GM13976 (cell line): ENCODE results near the gene CCNE1.
A peak's percentile ranks its signal among the peaks of the same experiment; 100 is the strongest.
"Not testable (repeated sequence)": the region's sequence is repeated elsewhere in the genome, so short reads cannot be mapped to it uniquely, and the experiment has no call there.

Experiments
- DNase-seq: peaks from one replicate; pipeline ENCODE4 v3.0.0; 2012; ENCODE audit warnings: low spot score
- in situ Hi-C: fragments of 300-500 bp; cut with MboI; formaldehyde crosslinking; loops from one replicate; pipeline ENCODE4 v1.12.0; 2022; ENCODE audit warnings: low sequenced_read_pairs, mixed read lengths, inconsistent platforms; ENCODE audit not compliant: unreplicated experiment
- TF ChIP-seq, protein P1 (sequence below): IDR thresholded peaks from 2 replicates; pipeline ENCODE4 v1.5.1; 2012; ENCODE audit warnings: borderline replicate concordance, mild to moderate bottlenecking; ENCODE audit not compliant: insufficient read depth; ENCODE audit errors: extremely low read depth, missing control alignments, control extremely low read depth

Gene CCNE1

DNA sequence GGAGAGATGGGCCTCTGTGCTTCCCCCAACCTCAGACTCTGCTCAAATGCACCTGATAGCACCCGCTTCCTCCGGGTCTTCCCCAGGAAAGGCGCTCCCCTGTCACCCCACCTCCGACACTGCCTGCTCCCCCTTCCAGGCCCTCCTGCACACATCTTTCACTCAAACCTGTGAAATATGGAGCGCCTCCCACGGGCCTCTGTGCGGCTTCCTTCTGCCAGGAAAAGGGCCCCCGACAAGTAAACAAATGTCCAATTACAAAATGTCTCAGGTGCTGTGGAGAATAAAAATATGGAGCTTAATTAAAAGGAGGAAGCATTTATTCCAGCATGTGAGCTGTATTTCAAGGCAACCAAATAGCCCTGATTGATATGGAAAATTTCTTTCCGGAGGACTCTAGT, 15.6 kb upstream of the CCNE1 start:
- TF ChIP-seq, protein P1, sequence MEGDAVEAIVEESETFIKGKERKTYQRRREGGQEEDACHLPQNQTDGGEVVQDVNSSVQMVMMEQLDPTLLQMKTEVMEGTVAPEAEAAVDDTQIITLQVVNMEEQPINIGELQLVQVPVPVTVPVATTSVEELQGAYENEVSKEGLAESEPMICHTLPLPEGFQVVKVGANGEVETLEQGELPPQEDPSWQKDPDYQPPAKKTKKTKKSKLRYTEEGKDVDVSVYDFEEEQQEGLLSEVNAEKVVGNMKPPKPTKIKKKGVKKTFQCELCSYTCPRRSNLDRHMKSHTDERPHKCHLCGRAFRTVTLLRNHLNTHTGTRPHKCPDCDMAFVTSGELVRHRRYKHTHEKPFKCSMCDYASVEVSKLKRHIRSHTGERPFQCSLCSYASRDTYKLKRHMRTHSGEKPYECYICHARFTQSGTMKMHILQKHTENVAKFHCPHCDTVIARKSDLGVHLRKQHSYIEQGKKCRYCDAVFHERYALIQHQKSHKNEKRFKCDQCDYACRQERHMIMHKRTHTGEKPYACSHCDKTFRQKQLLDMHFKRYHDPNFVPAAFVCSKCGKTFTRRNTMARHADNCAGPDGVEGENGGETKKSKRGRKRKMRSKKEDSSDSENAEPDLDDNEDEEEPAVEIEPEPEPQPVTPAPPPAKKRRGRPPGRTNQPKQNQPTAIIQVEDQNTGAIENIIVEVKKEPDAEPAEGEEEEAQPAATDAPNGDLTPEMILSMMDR = no peak
- DNase-seq = no peak
- in situ Hi-C loops = no loop called here

DNA sequence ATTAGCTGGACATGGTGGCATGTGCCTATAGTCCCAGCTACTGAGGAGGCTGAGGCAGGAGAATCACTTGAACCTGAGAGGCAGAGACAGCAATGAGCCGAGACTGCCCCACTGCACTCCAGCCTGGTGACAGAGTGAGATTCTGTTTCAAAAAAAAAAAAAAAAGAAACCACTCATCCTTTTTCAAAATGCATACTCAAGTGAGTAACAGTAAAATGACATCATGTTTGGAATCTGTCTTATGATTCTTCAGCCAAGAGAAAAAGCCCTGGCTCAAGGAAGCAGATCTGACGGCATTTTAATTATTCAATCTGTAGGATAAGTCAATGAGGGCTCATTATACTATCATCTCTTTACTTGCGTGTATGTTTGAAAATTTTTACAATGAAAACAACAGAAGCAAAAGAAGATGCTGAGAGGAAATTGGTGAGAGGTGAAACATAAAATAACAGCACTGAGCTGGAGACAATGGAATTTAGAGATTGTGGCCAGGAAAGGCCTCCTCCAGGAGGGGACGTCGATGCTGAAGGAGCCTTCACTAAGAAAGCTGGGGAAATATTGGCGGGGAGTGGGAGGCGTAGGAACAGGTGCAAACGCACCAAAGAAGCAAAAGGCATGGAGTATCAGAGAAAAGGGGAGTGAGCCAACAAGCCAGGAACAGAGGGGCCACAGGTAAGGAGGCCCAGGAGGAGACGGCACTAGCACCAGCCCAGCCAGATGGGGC, 12.9 kb upstream of the CCNE1 start:
- no peak for DNase-seq
- TF ChIP-seq, protein P1 = no peak
- in situ Hi-C loops = no loop called here

DNA sequence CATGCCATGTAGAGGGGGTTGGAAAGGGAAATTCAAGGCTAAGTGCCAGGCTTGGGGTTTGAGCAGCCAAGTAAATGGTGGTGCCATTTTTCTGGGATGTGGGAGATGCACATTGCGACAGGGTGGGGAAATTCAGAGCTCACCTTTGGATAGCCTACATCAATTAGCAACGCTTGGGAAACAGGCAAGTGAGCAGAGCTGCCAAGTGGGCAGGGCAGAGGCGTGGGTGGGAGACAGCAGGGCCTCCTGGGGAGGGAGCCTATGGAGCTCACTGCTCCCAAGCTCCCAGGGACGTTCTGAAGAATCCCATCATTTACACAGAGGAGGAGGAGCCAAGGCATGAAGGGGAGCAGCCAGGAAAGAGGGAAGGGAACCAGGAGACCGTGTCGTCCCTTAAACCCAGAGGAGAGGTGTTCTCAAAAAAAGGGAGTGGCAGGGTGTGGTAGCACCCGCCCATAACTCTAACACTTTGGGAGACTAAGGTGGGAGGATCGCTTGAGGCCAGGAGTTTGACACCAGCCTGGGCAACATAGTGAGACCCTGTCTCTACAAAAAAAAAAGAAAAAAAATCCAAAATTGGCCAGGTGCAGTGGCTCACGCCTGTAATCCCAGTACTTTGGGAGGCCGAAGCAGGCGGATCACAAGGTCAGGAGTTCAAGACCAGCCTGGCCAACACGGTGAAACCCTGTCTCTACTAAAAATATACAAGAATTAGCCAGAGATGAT, 11.5 kb upstream of the CCNE1 start:
- no peak for DNase-seq
- in situ Hi-C loops = no loop called here
- TF ChIP-seq, protein P1 = no peak

DNA sequence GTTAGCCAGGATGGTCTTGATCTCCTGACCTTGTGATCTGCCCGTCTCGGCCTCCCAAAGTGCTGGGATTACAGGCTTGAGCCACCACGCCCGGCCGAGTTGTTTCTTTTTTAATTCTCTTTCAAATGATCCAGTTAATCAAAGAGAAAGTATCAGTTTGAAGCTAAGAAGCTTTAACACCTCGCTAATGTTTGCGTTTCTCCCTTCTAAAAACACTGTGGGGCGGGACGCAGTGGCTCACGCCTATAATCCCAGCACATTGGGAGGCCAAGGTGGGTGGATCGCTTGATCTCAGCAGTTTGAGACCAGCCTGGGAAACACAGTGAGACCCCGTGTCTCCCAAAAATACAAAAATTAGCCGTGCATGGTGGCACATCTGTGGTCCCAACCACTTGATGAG, 7.8 kb upstream of the CCNE1 start:
- in situ Hi-C loops, DNase-seq: not testable (repeated sequence)

DNA sequence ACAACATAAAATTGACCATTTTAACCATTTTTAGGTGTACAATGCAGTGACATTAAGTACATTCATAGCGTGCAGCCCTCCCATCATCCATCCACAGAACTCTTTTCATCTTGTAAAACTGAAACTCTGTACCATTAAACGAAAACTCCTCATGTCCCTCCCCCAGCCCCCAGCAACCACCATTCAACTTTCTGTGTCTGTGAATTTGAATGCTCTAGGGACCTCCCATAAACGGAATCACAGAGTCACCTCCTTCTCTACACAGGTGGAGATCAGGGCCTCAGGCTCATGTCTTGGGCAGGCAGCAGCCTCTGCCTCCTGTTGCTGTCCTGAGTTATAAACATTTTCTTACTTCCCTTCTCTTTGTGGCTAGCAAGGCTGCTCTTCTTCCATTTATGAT, 7.3 kb upstream of the CCNE1 start:
- peak; percentile 66 for DNase-seq
- TF ChIP-seq, protein P1 = no peak
- in situ Hi-C loops = no loop called here

DNA sequence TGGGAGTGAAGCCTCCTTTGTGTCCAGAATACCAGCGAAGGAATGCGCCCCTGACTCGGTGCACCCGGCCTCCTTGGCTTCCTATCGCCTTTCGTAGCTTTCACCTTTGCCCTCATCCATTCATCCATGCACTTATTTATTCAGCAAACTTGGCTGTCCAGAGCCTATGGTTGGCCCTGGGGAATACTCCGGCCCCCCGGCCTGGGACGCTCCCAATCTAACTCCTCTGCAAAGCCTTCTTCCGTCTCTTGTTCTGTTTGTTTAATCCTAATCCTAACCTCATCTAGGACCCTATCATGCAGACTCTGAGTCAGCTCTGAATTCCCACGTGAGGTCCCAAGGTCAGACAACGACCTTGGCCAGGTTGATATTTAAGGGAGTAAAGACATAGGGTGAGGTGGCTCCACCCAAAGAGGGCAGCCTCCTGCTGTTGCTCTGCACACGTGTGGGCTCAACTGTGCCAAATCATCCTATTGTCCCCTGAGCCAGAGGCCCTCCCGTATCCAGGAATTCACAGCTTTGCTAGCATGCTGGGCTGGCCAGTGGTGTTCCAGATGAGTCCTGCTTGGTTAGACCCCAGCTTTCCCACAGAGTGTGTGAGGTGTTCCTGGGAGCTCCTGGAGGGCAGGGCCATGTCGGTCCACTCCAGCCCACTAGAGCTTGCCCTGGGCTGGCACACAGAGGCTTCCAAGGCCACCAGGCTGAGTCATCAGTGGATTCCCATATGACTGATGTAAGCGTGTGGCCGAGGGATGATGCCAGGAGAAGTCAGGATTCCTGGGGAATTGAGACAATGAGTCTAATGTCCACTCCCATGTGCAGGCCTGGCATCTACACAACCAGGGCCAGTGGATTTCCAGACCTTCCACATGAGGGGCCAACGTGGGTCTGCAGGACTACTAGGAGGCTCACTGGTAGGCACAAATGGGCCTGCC, 6.5 kb upstream of the CCNE1 start:
- DNase-seq = no peak
- TF ChIP-seq, protein P1 = no peak
- in situ Hi-C loops = no loop called here
